ENCODE measurements around the gene PIP4K2C. TPM values are rescaled to one million over a fixed set of nuclear protein-coding genes. Genes with fewer than 3 reads are reported as not detected.

PIP4K2C gene
- total RNA-seq, 2 experiments from 2014 or later = 14.5 to 15.9 TPM

- H2AFZ ChIP-seq (ENCODE audit: low read length) = no peak overlapping the region
Measured at GRCh38 chr12:57627501-57628279, 36.7 kb downstream of the PIP4K2C start.

GRCh38 chr12:57628280-57629191, 37.5 kb downstream of the PIP4K2C start:
- Histone ChIP-seq H3K4me1 (ENCODE audit: insufficient read depth, low read length, poor library complexity, severe bottlenecking) (no peaks in the 10 kb centered on the region), H3K4me2 (ENCODE audit: low read length) (no peak overlapping the region), H4K20me1 (ENCODE audit: insufficient read depth, low read length) (no peaks in the 10 kb centered on the region), H3K9me3 (ENCODE audit: low read length) (no peaks in the 10 kb centered on the region), H2AFZ (ENCODE audit: low read length) (no peak overlapping the region), H3K4me3 (ENCODE audit: low read depth, low read length, poor library complexity, severe bottlenecking) (no peak overlapping the region), H3K79me2 (ENCODE audit: insufficient read depth, low read depth, low read length) (no peaks in the 10 kb centered on the region), H3K27ac (ENCODE audit: low read depth, low read length, poor library complexity, severe bottlenecking) (no peak overlapping the region), H3K36me3 (ENCODE audit: insufficient read depth, low read length) (no peaks in the 10 kb centered on the region), H3K9me2 (ENCODE audit: insufficient read depth, low read length) (no peaks in the 10 kb centered on the region)
- CTCF ChIA-PET (ENCODE audit: unreplicated experiment) = no interaction called here
- TF ChIP-seq CTCF (conservative IDR thresholded peaks at IDR 0.05; ENCODE audit: low read length) = no peak
- TF ChIP-seq EZH2phosphoT487 (IDR thresholded peaks at IDR 0.05; ENCODE audit: borderline replicate concordance, low read depth, low read length) = no peak
- no peak for DNase-seq (ENCODE audit: low spot score)
- POLR2A ChIA-PET = no interaction called here
- BruUV-seq (replicated peaks) = no TSS peak
- intact Hi-C loops (cut with micrococcal nuclease; ENCODE audit: unreplicated experiment) = no loop called here

More at GRCh38 chr12:57627501-57628279, 36.7 kb downstream of the PIP4K2C start:
- intact Hi-C loops (cut with micrococcal nuclease; ENCODE audit: unreplicated experiment) = no loop called here
- no peaks in the 10 kb centered on the region for H4K20me1 ChIP-seq (ENCODE audit: insufficient read depth, low read length)
- ChIA-PET CTCF (ENCODE audit: unreplicated experiment) (no interaction called here), POLR2A (no interaction called here)
- H3K79me2 ChIP-seq (ENCODE audit: insufficient read depth, low read depth, low read length) = no peaks in the 10 kb centered on the region
- TF ChIP-seq CTCF (conservative IDR thresholded peaks at IDR 0.05; ENCODE audit: low read length) = no peak
- no peak for TF ChIP-seq EZH2phosphoT487 (IDR thresholded peaks at IDR 0.05; ENCODE audit: borderline replicate concordance, low read depth, low read length)
- H3K36me3 ChIP-seq (ENCODE audit: insufficient read depth, low read length) = no peaks in the 10 kb centered on the region
- no peak overlapping the region for H3K27ac ChIP-seq (ENCODE audit: low read depth, low read length, poor library complexity, severe bottlenecking)
- no peaks in the 10 kb centered on the region for H3K4me1 ChIP-seq (ENCODE audit: insufficient read depth, low read length, poor library complexity, severe bottlenecking)
- no peaks in the 10 kb centered on the region for H3K9me3 ChIP-seq (ENCODE audit: low read length)
- no peaks in the 10 kb centered on the region for H3K9me2 ChIP-seq (ENCODE audit: insufficient read depth, low read length)
- DNase-seq (ENCODE audit: low spot score) = no peak
- no peak overlapping the region for H3K4me3 ChIP-seq (ENCODE audit: low read depth, low read length, poor library complexity, severe bottlenecking)
- no TSS peak for BruUV-seq (replicated peaks)
- H3K4me2 ChIP-seq (ENCODE audit: low read length) = no peak overlapping the region

Measured in OCI-LY7 (cell line).